Endothelial cell of umbilical vein (primary cell): ENCODE data around the gene TRMT112. TPM values are rescaled to one million over a fixed set of nuclear protein-coding genes. Genes with fewer than 3 reads are reported as not detected.

Experiments used
- BruUV-seq: library from RNA; stranded (reverse); fragments of 400-500 nt; replicated peaks from 2 replicates; lab custom pipeline; 2021; lab: Mats Ljungman, UMichigan
- CTCF ChIA-PET: fragments of 300-600, 350-600 bp; sonication (Branson Sonifier 250); formaldehyde crosslinking; loops from one replicate; lab custom pipeline; 2021; ENCODE audit warnings: antibody characterized with exemption, inconsistent platforms; lab: Charles Lee
- POLR2A ChIA-PET: fragments of 300-600, 350-600 bp; sonication (Branson Sonifier 250); formaldehyde crosslinking; loops from one replicate; lab custom pipeline; 2021; ENCODE audit warnings: antibody characterized with exemption, inconsistent platforms; lab: Charles Lee
- DNase-seq: peaks from one replicate; pipeline ENCODE4 v3.0.0-alpha.2; 2011; ENCODE audit warnings: low read depth, low spot score
- FAIRE-seq: peaks from 2 replicates; lab custom pipeline; 2011; peaks lifted over from hg19 to GRCh38; lab: Jason Lieb, UNC
- H2AFZ ChIP-seq: 2 replicates; pipeline ENCODE4 v1.6.0; 2012; ENCODE audit warnings: low read depth, low read length, control low read depth, inconsistent platforms
- H3K27ac ChIP-seq: 2 replicates; pipeline ENCODE4 v1.5.1; 2011; ENCODE audit warnings: low read depth, mild to moderate bottlenecking, control low read depth, low read length, moderate library complexity; ENCODE audit not compliant: insufficient read depth
- H3K27me3 ChIP-seq, 2 experiments: 2 replicates each; pipeline versions ENCODE4 v1.6.0 to v1.6.1; 2011; ENCODE audit warnings: low read length in 2 of 2, mixed read lengths in 1 of 2; ENCODE audit not compliant: control insufficient read depth in 2 of 2, insufficient read depth in 2 of 2
- H3K36me3 ChIP-seq, 2 experiments: 2 replicates in 1 of 2; 3 replicates in 1 of 2; pipeline ENCODE4 v1.5.1; 2011; ENCODE audit warnings: low read length in 2 of 2, mild to moderate bottlenecking in 1 of 2, moderate library complexity in 1 of 2; ENCODE audit not compliant: control insufficient read depth in 2 of 2, insufficient read depth in 2 of 2; ENCODE audit errors: extremely low read depth in 1 of 2
- H3K4me1 ChIP-seq: 3 replicates; pipeline ENCODE4 v1.5.1; 2011; ENCODE audit warnings: mild to moderate bottlenecking, low read length; ENCODE audit not compliant: control insufficient read depth, insufficient read depth; ENCODE audit errors: extremely low read depth
- H3K4me2 ChIP-seq: 2 replicates; pipeline ENCODE4 v1.6.1; 2011; ENCODE audit warnings: low read length, control low read depth, mixed read lengths; ENCODE audit not compliant: insufficient read depth
- H3K4me3 ChIP-seq, 3 experiments: fragments of 200-600 bp in 1 of 3; sonication (generic), shearing (Covaris generic) in 1 of 3; replicated peaks in 1 of 3; 2 replicates each; pipeline ENCODE4 v1.5.1; 2011 to 2016; ENCODE audit warnings: control low read depth in 3 of 3, low read length in 3 of 3, mild to moderate bottlenecking in 2 of 3, inconsistent platforms in 1 of 3, low read depth in 1 of 3, moderate library complexity in 1 of 3; ENCODE audit not compliant: insufficient read depth in 1 of 3
- H3K79me2 ChIP-seq: 2 replicates; pipeline ENCODE4 v1.6.0; 2012; ENCODE audit warnings: low read length, inconsistent platforms; ENCODE audit not compliant: control insufficient read depth, insufficient read depth
- H3K9ac ChIP-seq: replicated peaks from 2 replicates; pipeline ENCODE3; 2011; ENCODE audit warnings: low read length, control low read depth; ENCODE audit not compliant: insufficient read depth; ENCODE audit errors: extremely low read depth
- H3K9me1 ChIP-seq: replicated peaks from 3 replicates; pipeline ENCODE4 v1.6.0; 2011; ENCODE audit warnings: mild to moderate bottlenecking, low read length; ENCODE audit not compliant: control insufficient read depth, insufficient read depth; ENCODE audit errors: extremely low read depth
- H3K9me3 ChIP-seq: replicated peaks from 2 replicates; pipeline ENCODE4 v1.5.1; 2012; ENCODE audit warnings: low read length, inconsistent platforms; ENCODE audit not compliant: control insufficient read depth, insufficient read depth
- H4K20me1 ChIP-seq: replicated peaks from 2 replicates; pipeline ENCODE3; 2011; ENCODE audit warnings: mild to moderate bottlenecking, low read length; ENCODE audit not compliant: control insufficient read depth, insufficient read depth; ENCODE audit errors: extremely low read depth
- CTCF ChIP-seq, 2 donors: IDR thresholded peaks; 1 replicate in 1 of 2; 2 replicates in 1 of 2; pipeline ENCODE4 v1.5.1; 2011; ENCODE audit warnings: low read length in 2 of 2, mild to moderate bottlenecking in 2 of 2, moderate library complexity in 2 of 2, control low read depth in 1 of 2, inconsistent platforms in 1 of 2, low read depth in 1 of 2; ENCODE audit not compliant: insufficient read depth in 1 of 2; ENCODE audit errors: extremely low read depth in 1 of 2
- EZH2 ChIP-seq: IDR thresholded peaks from 2 replicates; pipeline ENCODE4 v1.6.1; 2012; ENCODE audit warnings: borderline replicate concordance, low read depth, mild to moderate bottlenecking, moderate library complexity, low read length, inconsistent platforms; ENCODE audit not compliant: severe bottlenecking
- FOS ChIP-seq: IDR thresholded peaks from 2 replicates; pipeline ENCODE4 v1.6.1; 2011; ENCODE audit warnings: mild to moderate bottlenecking, low read length, moderate library complexity, borderline replicate concordance; ENCODE audit not compliant: insufficient read depth
- GATA2 ChIP-seq: IDR thresholded peaks from 2 replicates; pipeline ENCODE4 v1.7.0; 2011; ENCODE audit warnings: low read depth, mild to moderate bottlenecking, moderate library complexity, mixed read lengths, low read length; ENCODE audit not compliant: insufficient read length, insufficient read depth
- JUN ChIP-seq: IDR thresholded peaks from 2 replicates; pipeline ENCODE4 v1.6.1; 2011; ENCODE audit warnings: borderline replicate concordance, low read depth; ENCODE audit not compliant: insufficient read length, insufficient read depth
- MAX ChIP-seq: IDR thresholded peaks from 2 replicates; pipeline ENCODE4 v1.6.1; 2011; ENCODE audit not compliant: insufficient read depth, insufficient read length
- MYC ChIP-seq: IDR thresholded peaks from one replicate; pipeline ENCODE4 v1.6.1; 2011; ENCODE audit warnings: mild to moderate bottlenecking, low read depth, low read length
- POLR2AphosphoS5 ChIP-seq: IDR thresholded peaks from 2 replicates; pipeline ENCODE4 v1.6.1; 2012; ENCODE audit warnings: low read depth, mild to moderate bottlenecking, control low read depth, low read length, moderate library complexity; ENCODE audit not compliant: insufficient read depth
- dilution Hi-C: fragments of 300-500 bp; cut with MboI; formaldehyde crosslinking; loops from one replicate; pipeline ENCODE4 v1.15.0; 2019; ENCODE audit warnings: low sequenced_read_pairs; ENCODE audit not compliant: extremely low pct_ligation_motif_present
- intact Hi-C: fragments of 100-400 bp; cut with micrococcal nuclease; formaldehyde crosslinking; loops from one replicate; pipeline ENCODE4 v1.10.0; 2022
- polyA plus RNA-seq, 4 experiments: library from polyadenylated mRNA; depleted of rRNA in 3 of 4; stranded (reverse) in 3 of 4; unstranded in 1 of 4; fragments of >200 nt; gene quantifications; 2 replicates each; pipeline versions ENCODE4 v1.2.1 to v1.2.3, GENCODE V29; 2011 to 2012; ENCODE audit warnings: missing spikeins in 1 of 4
- total RNA-seq: library from RNA; stranded (reverse); gene quantifications from 2 replicates; pipeline ENCODE4 v1.2.3, GENCODE V29; 2021

TRMT112 gene
- total and polyA plus RNA-seq, 2 donors (not counting 3 experiments of a cell fraction or from before 2014, with no cell fraction given): 195 to 575 TPM

GRCh38 chr11:64338716-64339115 lies 21.4 kb upstream of the TRMT112 start:
- BruUV-seq: no TSS peak
- dilution Hi-C loops: no loop called here

More at GRCh38 chr11:64338716-64339115, 21.4 kb upstream of the TRMT112 start:
- Histone ChIP-seq H3K9me3 (no peaks in the 10 kb centered on the region), H3K36me3 (no peaks in the 10 kb centered on the region), H3K79me2 (no peaks in the 10 kb centered on the region), H2AFZ (no peak overlapping the region), H3K4me2 (no peak overlapping the region), H3K9me1 (no peaks in the 10 kb centered on the region), H3K4me3 (no peak overlapping the region), H3K27ac (no peak overlapping the region), H3K27me3 (no peaks in the 10 kb centered on the region), H3K4me1 (no peaks in the 10 kb centered on the region), H3K9ac (no peak overlapping the region), H4K20me1 (no peaks in the 10 kb centered on the region)
- DNase-seq (no peak), FAIRE-seq (no peak)
- ChIA-PET POLR2A (interaction anchor here (0.7 kb wide), 1 partner anchor 479 kb away, joined by 5 read pairs; no protein-coding TSS in a partner anchor), CTCF (interaction anchor here (0.6 kb wide), 1 partner anchor 38 kb away, joined by 4 read pairs; no protein-coding TSS in a partner anchor)
- TF ChIP-seq EZH2: no peak
- TF ChIP-seq JUN: no peak
- no peak for TF ChIP-seq CTCF (IDR thresholded peaks at IDR 0.05; ENCODE audit: extremely low read depth in 1 of 2, insufficient read depth in 1 of 2, low read depth in 1 of 2, low read length in 2 of 2)
- no peak for TF ChIP-seq FOS
- no peak for TF ChIP-seq MAX
- TF ChIP-seq GATA2: no peak
- no peak for TF ChIP-seq POLR2AphosphoS5
- TF ChIP-seq MYC: no peak
- intact Hi-C loops: no loop called here
